Neural cell (in vitro differentiated cells): ENCODE results near the gene GAB1. TPM values are rescaled to one million over a fixed set of nuclear protein-coding genes. Genes with fewer than 3 reads are reported as not detected.

Experiments
- H2AFZ ChIP-seq: fragments of 200-600, 300-800 bp; sonication (generic), shearing (Covaris generic); 2 replicates; pipeline ENCODE4 v1.6.0; 2014; ENCODE audit warnings: low read depth, mild to moderate bottlenecking, antibody characterized with exemption, low read length, moderate library complexity
- H3F3A ChIP-seq: fragments of 200-600 bp; shearing (Covaris generic); 2 replicates; pipeline ENCODE4 v1.6.1; 2016; ENCODE audit warnings: mild to moderate bottlenecking, moderate library complexity, mixed read lengths, antibody characterized with exemption, low read length; ENCODE audit not compliant: insufficient read depth, poor library complexity, severe bottlenecking
- H3K27ac ChIP-seq: fragments of 200-600, 300-800 bp; sonication (generic), shearing (Covaris generic); 2 replicates; pipeline ENCODE4 v1.5.1; 2014; ENCODE audit warnings: mild to moderate bottlenecking, low read length, moderate library complexity
- H3K27me3 ChIP-seq: fragments of 300-800, 200-600 bp; sonication (generic), shearing (Covaris generic); 2 replicates; pipeline ENCODE4 v1.6.0; 2014; ENCODE audit warnings: mild to moderate bottlenecking, low read depth, low read length, moderate library complexity; ENCODE audit not compliant: insufficient read depth
- H3K36me3 ChIP-seq: fragments of 300-800, 200-600 bp; sonication (generic), shearing (Covaris generic); 2 replicates; pipeline ENCODE4 v1.5.1; 2014; ENCODE audit warnings: mild to moderate bottlenecking, antibody characterized with exemption, low read length, moderate library complexity; ENCODE audit not compliant: insufficient read depth
- H3K4me2 ChIP-seq: fragments of 300-800, 200-600 bp; sonication (generic), shearing (Covaris generic); 2 replicates; pipeline ENCODE4 v1.6.0; 2014; ENCODE audit warnings: mild to moderate bottlenecking, low read length
- H3K4me3 ChIP-seq: fragments of 300-800, 200-600 bp; sonication (generic), shearing (Covaris generic); 2 replicates; pipeline ENCODE4 v1.5.1; 2014; ENCODE audit warnings: mild to moderate bottlenecking, low read length, moderate library complexity
- H3K79me2 ChIP-seq: fragments of 200-600 bp; shearing (Covaris generic); replicated peaks from 2 replicates; pipeline ENCODE4 v1.6.0; 2014; ENCODE audit warnings: mild to moderate bottlenecking, low read length, moderate library complexity; ENCODE audit not compliant: insufficient read depth
- H3K9ac ChIP-seq: fragments of 300-800, 200-600 bp; sonication (generic), shearing (Covaris generic); 2 replicates; pipeline ENCODE4 v1.6.1; 2016; ENCODE audit warnings: mild to moderate bottlenecking, low read length, mixed read lengths
- H3K9me2 ChIP-seq: fragments of 200-600 bp; shearing (Covaris generic); 2 replicates; pipeline ENCODE4 v1.6.1; 2016; ENCODE audit warnings: mild to moderate bottlenecking, low read length, mixed read lengths; ENCODE audit not compliant: insufficient read depth
- H3K9me3 ChIP-seq: fragments of 200-600, 300-800 bp; sonication (generic), shearing (Covaris generic); 2 replicates; pipeline ENCODE4 v1.6.1; 2016; ENCODE audit warnings: mild to moderate bottlenecking, mixed run types, low read length, moderate library complexity, mixed read lengths
- H4K20me1 ChIP-seq: fragments of 200-600 bp; shearing (Covaris generic); 2 replicates; pipeline ENCODE4 v1.6.1; 2016; ENCODE audit warnings: mild to moderate bottlenecking, mixed run types; ENCODE audit not compliant: insufficient read depth
- EP300 ChIP-seq: fragments of 450-650 bp; conservative IDR thresholded peaks from 2 replicates; pipeline ENCODE4 v1.6.1; 2014; ENCODE audit warnings: antibody characterized with exemption, mild to moderate bottlenecking, moderate library complexity; ENCODE audit not compliant: poor library complexity, severe bottlenecking
- EZH2 ChIP-seq: fragments of 200-600, 300-800 bp; shearing (Covaris generic), sonication (generic); IDR thresholded peaks from 2 replicates; pipeline ENCODE4 v1.6.1; 2014; ENCODE audit warnings: antibody characterized with exemption, low read length, borderline replicate concordance, mild to moderate bottlenecking; ENCODE audit not compliant: insufficient read depth, poor library complexity, severe bottlenecking
- MXI1 ChIP-seq: fragments of 450-650 bp; conservative IDR thresholded peaks from 2 replicates; pipeline ENCODE4 v1.6.1; 2014; ENCODE audit warnings: antibody characterized with exemption, mild to moderate bottlenecking; ENCODE audit not compliant: poor library complexity, severe bottlenecking
- POLR2AphosphoS5 ChIP-seq: IDR thresholded peaks from 2 replicates; pipeline ENCODE4 v1.6.1; 2012
- RAD21 ChIP-seq: fragments of 450-650 bp; conservative IDR thresholded peaks from 2 replicates; pipeline ENCODE4 v1.6.1; 2014; ENCODE audit warnings: antibody characterized with exemption, mild to moderate bottlenecking, moderate library complexity
- SMC3 ChIP-seq: fragments of 450-650 bp; conservative IDR thresholded peaks from 2 replicates; pipeline ENCODE4 v1.6.1; 2014; ENCODE audit warnings: antibody characterized with exemption, mild to moderate bottlenecking, moderate library complexity; ENCODE audit not compliant: poor library complexity
- TAF1 ChIP-seq: IDR thresholded peaks from 2 replicates; pipeline ENCODE4 v1.6.1; 2012; ENCODE audit warnings: low read depth
- polyA plus RNA-seq: library from polyadenylated mRNA; depleted of rRNA; stranded (reverse); fragments of >200 nt; gene quantifications from 2 replicates; pipeline ENCODE4 v1.2.3, GENCODE V29; 2014
- TF ChIP-seq, protein P1 (sequence below): fragments of 450-650 bp; IDR thresholded peaks from 2 replicates; pipeline ENCODE4 v1.5.1; 2014; ENCODE audit warnings: antibody characterized with exemption, mild to moderate bottlenecking, moderate library complexity; ENCODE audit not compliant: poor library complexity, severe bottlenecking
- TF ChIP-seq, protein P2 (sequence below): IDR thresholded peaks from 2 replicates; pipeline ENCODE4 v1.6.1; 2012; ENCODE audit warnings: borderline replicate concordance

The GAB1 gene
- polyA plus RNA-seq, 1 donor from 2014 or later = 2.4 TPM

DNA sequence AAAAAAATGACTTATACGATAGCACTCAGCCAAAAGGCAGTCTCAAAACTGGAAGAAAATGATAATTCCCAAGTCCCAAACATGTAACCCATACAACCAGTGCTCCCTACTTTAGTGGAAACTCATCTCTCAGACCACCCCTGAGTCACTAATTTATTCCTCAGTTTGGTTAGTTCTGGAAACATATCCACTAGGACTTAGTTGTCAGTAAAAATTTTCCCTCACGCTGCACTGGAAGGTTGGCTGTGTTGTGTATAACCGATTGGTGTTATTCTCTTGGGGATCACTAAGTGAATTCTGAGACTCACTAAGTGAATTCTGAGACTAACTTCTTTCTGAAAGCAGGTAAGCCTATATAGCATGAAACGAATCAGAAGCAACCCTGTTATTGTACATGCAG lies 48.5 kb upstream of the GAB1 start:
- no peak overlapping the region for H3K27ac ChIP-seq
- TF ChIP-seq, protein P1, sequence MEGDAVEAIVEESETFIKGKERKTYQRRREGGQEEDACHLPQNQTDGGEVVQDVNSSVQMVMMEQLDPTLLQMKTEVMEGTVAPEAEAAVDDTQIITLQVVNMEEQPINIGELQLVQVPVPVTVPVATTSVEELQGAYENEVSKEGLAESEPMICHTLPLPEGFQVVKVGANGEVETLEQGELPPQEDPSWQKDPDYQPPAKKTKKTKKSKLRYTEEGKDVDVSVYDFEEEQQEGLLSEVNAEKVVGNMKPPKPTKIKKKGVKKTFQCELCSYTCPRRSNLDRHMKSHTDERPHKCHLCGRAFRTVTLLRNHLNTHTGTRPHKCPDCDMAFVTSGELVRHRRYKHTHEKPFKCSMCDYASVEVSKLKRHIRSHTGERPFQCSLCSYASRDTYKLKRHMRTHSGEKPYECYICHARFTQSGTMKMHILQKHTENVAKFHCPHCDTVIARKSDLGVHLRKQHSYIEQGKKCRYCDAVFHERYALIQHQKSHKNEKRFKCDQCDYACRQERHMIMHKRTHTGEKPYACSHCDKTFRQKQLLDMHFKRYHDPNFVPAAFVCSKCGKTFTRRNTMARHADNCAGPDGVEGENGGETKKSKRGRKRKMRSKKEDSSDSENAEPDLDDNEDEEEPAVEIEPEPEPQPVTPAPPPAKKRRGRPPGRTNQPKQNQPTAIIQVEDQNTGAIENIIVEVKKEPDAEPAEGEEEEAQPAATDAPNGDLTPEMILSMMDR = no peak
- no peak for TF ChIP-seq EP300
- TF ChIP-seq MXI1 = no peak
- TF ChIP-seq RAD21 = no peak
- no peak for TF ChIP-seq POLR2AphosphoS5
- no peak for TF ChIP-seq SMC3
- TF ChIP-seq, protein P2, sequence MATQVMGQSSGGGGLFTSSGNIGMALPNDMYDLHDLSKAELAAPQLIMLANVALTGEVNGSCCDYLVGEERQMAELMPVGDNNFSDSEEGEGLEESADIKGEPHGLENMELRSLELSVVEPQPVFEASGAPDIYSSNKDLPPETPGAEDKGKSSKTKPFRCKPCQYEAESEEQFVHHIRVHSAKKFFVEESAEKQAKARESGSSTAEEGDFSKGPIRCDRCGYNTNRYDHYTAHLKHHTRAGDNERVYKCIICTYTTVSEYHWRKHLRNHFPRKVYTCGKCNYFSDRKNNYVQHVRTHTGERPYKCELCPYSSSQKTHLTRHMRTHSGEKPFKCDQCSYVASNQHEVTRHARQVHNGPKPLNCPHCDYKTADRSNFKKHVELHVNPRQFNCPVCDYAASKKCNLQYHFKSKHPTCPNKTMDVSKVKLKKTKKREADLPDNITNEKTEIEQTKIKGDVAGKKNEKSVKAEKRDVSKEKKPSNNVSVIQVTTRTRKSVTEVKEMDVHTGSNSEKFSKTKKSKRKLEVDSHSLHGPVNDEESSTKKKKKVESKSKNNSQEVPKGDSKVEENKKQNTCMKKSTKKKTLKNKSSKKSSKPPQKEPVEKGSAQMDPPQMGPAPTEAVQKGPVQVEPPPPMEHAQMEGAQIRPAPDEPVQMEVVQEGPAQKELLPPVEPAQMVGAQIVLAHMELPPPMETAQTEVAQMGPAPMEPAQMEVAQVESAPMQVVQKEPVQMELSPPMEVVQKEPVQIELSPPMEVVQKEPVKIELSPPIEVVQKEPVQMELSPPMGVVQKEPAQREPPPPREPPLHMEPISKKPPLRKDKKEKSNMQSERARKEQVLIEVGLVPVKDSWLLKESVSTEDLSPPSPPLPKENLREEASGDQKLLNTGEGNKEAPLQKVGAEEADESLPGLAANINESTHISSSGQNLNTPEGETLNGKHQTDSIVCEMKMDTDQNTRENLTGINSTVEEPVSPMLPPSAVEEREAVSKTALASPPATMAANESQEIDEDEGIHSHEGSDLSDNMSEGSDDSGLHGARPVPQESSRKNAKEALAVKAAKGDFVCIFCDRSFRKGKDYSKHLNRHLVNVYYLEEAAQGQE = no peak
- TF ChIP-seq EZH2 = no peak
- TF ChIP-seq TAF1 = no peak
- H3K9ac ChIP-seq = no peak overlapping the region
- no peaks in the 10 kb centered on the region for H3K27me3 ChIP-seq
- H3K36me3 ChIP-seq = no peaks in the 10 kb centered on the region
- no peaks in the 10 kb centered on the region for H3F3A ChIP-seq
- no peaks in the 10 kb centered on the region for H3K9me2 ChIP-seq
- H2AFZ ChIP-seq = no peak overlapping the region
- H3K9me3 ChIP-seq = no peaks in the 10 kb centered on the region
- H3K4me3 ChIP-seq = no peak overlapping the region
- no peaks in the 10 kb centered on the region for H4K20me1 ChIP-seq
- no peak overlapping the region for H3K4me2 ChIP-seq
- no peaks in the 10 kb centered on the region for H3K79me2 ChIP-seq

DNA sequence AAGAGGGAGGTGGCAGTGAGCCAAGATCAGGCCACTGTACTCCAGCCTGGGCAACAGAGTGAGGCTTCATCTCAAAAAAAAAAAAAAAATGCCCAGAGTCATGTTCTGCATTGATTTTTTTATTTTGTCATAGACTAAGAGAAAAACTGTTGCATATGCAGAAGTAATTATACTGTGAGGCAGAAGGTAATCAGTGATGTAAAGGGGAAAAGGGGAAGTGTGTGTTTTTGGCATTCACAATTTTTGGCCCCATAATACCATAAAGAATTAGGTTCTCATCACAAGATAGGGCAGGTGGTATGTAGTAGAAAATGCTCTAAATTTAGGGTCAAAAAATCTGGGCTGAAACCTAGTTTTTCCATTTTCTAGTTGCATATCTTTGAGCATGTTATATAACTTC lies 47.3 kb upstream of the GAB1 start:
- no peak overlapping the region for H2AFZ ChIP-seq
- TF ChIP-seq, protein P1 = no peak
- TF ChIP-seq MXI1 = no peak
- TF ChIP-seq EZH2 = no peak
- TF ChIP-seq POLR2AphosphoS5 = no peak
- TF ChIP-seq, protein P2 = no peak
- TF ChIP-seq SMC3 = no peak
- no peak for TF ChIP-seq RAD21

More for the DNA sequence above, 47.3 kb upstream of the GAB1 start:
- H3K27me3 ChIP-seq = no peaks in the 10 kb centered on the region
- H3F3A ChIP-seq = no peaks in the 10 kb centered on the region
- H3K4me2 ChIP-seq = no peak overlapping the region
- H3K9ac ChIP-seq = no peak overlapping the region
- H3K27ac ChIP-seq = no peak overlapping the region
- no peaks in the 10 kb centered on the region for H3K9me3 ChIP-seq
- H3K79me2 ChIP-seq = no peaks in the 10 kb centered on the region
- H3K9me2 ChIP-seq = no peaks in the 10 kb centered on the region
- no peaks in the 10 kb centered on the region for H4K20me1 ChIP-seq
- H3K36me3 ChIP-seq = no peaks in the 10 kb centered on the region
- no peak overlapping the region for H3K4me3 ChIP-seq
